Subcutaneous abdominal adipose tissue (tissue), 5 donors: ENCODE measurements around the gene UTP25.

Source experiments
- H3K27ac ChIP-seq: one replicate; pipeline ENCODE4 v1.7.0; 2013; ENCODE audit warnings: low read depth, mild to moderate bottlenecking, inconsistent platforms, low read length, moderate library complexity
- H3K27me3 ChIP-seq, 5 donors: one replicate each; pipeline ENCODE4 v1.7.0; 2013; ENCODE audit warnings: low read length in 5 of 5, inconsistent platforms in 1 of 5; ENCODE audit not compliant: control insufficient read depth in 5 of 5, insufficient read depth in 4 of 5
- H3K36me3 ChIP-seq, 5 donors: one replicate each; pipeline ENCODE4 v1.7.0; 2013; ENCODE audit warnings: low read length in 5 of 5; ENCODE audit not compliant: control insufficient read depth in 5 of 5, insufficient read depth in 5 of 5
- H3K4me1 ChIP-seq, 5 donors: one replicate each; pipeline ENCODE4 v1.7.0; 2013; ENCODE audit warnings: low read length in 5 of 5, mild to moderate bottlenecking in 3 of 5, moderate library complexity in 1 of 5; ENCODE audit not compliant: control insufficient read depth in 5 of 5, insufficient read depth in 5 of 5
- H3K4me3 ChIP-seq, 5 donors: one replicate each; pipeline ENCODE4 v1.7.0; 2013; ENCODE audit warnings: low read length in 5 of 5, low read depth in 1 of 5
- H3K9ac ChIP-seq, 5 donors: one replicate each; pipeline ENCODE4 v1.7.0; 2013; ENCODE audit warnings: low read length in 5 of 5, mild to moderate bottlenecking in 4 of 5, moderate library complexity in 3 of 5
- H3K9me3 ChIP-seq, 5 donors: one replicate each; pipeline ENCODE4 v1.7.0; 2013; ENCODE audit warnings: low read length in 5 of 5; ENCODE audit not compliant: control insufficient read depth in 5 of 5
- donor health status: healthy.
- donor health status: healthy.
- donor health status: healthy.
- donor health status: healthy.
- donor health status: healthy.

The UTP25 gene

GRCh38 chr1:209827384-209828262, at the start of gene UTP25:
Gene UTP25, plus strand, starts transcription at chr1:209827972. Its CDS starts 92 bp downstream, at chr1:209828064.
- Histone ChIP-seq H3K9me3 (no peaks in the 10 kb centered on the region), H3K4me1 (peaks cover 3 to 24% (median 12%) of the 10 kb centered on the region in 5 donors), H3K27ac (peak within 1 kb of the TSS; percentile 69), H3K9ac (peak within 1 kb of the TSS in 4 of 5 donors; percentile 48 to 78 (median 72)), H3K36me3 (peaks cover 11 to 17% (median 16%) of the 10 kb centered on the region in 5 donors), H3K27me3 (no peaks in the 10 kb centered on the region), H3K4me3 (peak within 1 kb of the TSS; percentile 92 to 98 (median 97))

- H3K9me3 ChIP-seq: no peaks in the 10 kb centered on the region
- H3K9ac ChIP-seq: no peak overlapping the region
- H3K27me3 ChIP-seq: no peaks in the 10 kb centered on the region
- no peak overlapping the region for H3K27ac ChIP-seq
- H3K36me3 ChIP-seq: peaks cover 0 to 8% (median 0%) of the 10 kb centered on the region in 5 donors
- no peak overlapping the region for H3K4me3 ChIP-seq
- H3K4me1 ChIP-seq: peaks cover 0 to 12% (median under 1%) of the 10 kb centered on the region in 5 donors
Measured at GRCh38 chr1:209778102-209778501, 49.7 kb upstream of the UTP25 start.

- Histone ChIP-seq H3K27me3 (no peaks in the 10 kb centered on the region), H3K27ac (no peak overlapping the region), H3K4me1 (peaks cover 0 to 23% (median 16%) of the 10 kb centered on the region in 5 donors), H3K4me3 (no peak overlapping the region), H3K9ac (no peak overlapping the region), H3K9me3 (no peaks in the 10 kb centered on the region), H3K36me3 (peaks cover 0 to 8% (median 0%) of the 10 kb centered on the region in 5 donors)
Measured at GRCh38 chr1:209780268-209780667, 47.5 kb upstream of the UTP25 start.

- H3K9ac ChIP-seq: peak overlapping the region in 3 of 5 donors; percentile 80 to 87 (median 83)
- no peaks in the 10 kb centered on the region for H3K9me3 ChIP-seq
- no peaks in the 10 kb centered on the region for H3K27me3 ChIP-seq
- peaks cover 0 to 29% (median 19%) of the 10 kb centered on the region in 5 donors for H3K4me1 ChIP-seq
- peaks cover 0 to 8% (median 0%) of the 10 kb centered on the region in 5 donors for H3K36me3 ChIP-seq
- peak overlapping the region; percentile 78 to 91 (median 86) for H3K4me3 ChIP-seq
- H3K27ac ChIP-seq: no peak overlapping the region
Measured at GRCh38 chr1:209783386-209783785, 44.4 kb upstream of the UTP25 start.

- H3K9me3 ChIP-seq: no peaks in the 10 kb centered on the region
- peaks cover 0 to 2% (median 0%) of the 10 kb centered on the region in 5 donors for H3K27me3 ChIP-seq
- H3K27ac ChIP-seq: peak within 1 kb of the TSS; percentile 84
- H3K4me3 ChIP-seq: peak within 1 kb of the TSS; percentile 78 to 91 (median 86)
- peaks cover 0 to 8% (median 0%) of the 10 kb centered on the region in 5 donors for H3K36me3 ChIP-seq
- H3K9ac ChIP-seq: peak within 1 kb of the TSS; percentile 71 to 87 (median 83)
- peaks cover 0 to 29% (median 19%) of the 10 kb centered on the region in 5 donors for H3K4me1 ChIP-seq
Measured at GRCh38 chr1:209784265-209785169, 43.3 kb upstream of the UTP25 start, which contains the start of gene C1orf74. Gene C1orf74, minus strand, starts transcription at chr1:209784559. Its CDS starts 925 bp downstream, at chr1:209783634.

GRCh38 chr1:209785592-209785991, 42.2 kb upstream of the UTP25 start:
- Histone ChIP-seq H3K27ac (no peak overlapping the region), H3K9ac (no peak overlapping the region), H3K36me3 (peaks cover 0 to 8% (median 0%) of the 10 kb centered on the region in 5 donors), H3K4me3 (no peak overlapping the region), H3K4me1 (peaks cover 0 to 29% (median 19%) of the 10 kb centered on the region in 5 donors), H3K9me3 (no peaks in the 10 kb centered on the region), H3K27me3 (peaks cover 2 to 5% (median 4%) of the 10 kb centered on the region in 5 donors)

- H3K36me3 ChIP-seq: peaks cover 0 to 6% (median 0%) of the 10 kb centered on the region in 5 donors
Measured at GRCh38 chr1:209786146-209786545, 41.6 kb upstream of the UTP25 start.

GRCh38 chr1:209787551-209787950, 40.2 kb upstream of the UTP25 start:
- Histone ChIP-seq H3K27me3 (peaks cover 7 to 15% (median 10%) of the 10 kb centered on the region in 5 donors), H3K9me3 (no peaks in the 10 kb centered on the region), H3K4me3 (no peak overlapping the region), H3K36me3 (peaks cover 0 to 2% (median 0%) of the 10 kb centered on the region in 5 donors), H3K4me1 (peaks cover 0 to 29% (median 19%) of the 10 kb centered on the region in 5 donors), H3K27ac (no peak overlapping the region), H3K9ac (no peak overlapping the region)

More at GRCh38 chr1:209786146-209786545, 41.6 kb upstream of the UTP25 start:
- H3K4me3 ChIP-seq: no peak overlapping the region
- no peak overlapping the region for H3K9ac ChIP-seq
- no peaks in the 10 kb centered on the region for H3K9me3 ChIP-seq
- no peak overlapping the region for H3K27ac ChIP-seq
- peaks cover 3 to 9% (median 5%) of the 10 kb centered on the region in 5 donors for H3K27me3 ChIP-seq
- H3K4me1 ChIP-seq: peaks cover 0 to 29% (median 19%) of the 10 kb centered on the region in 5 donors

GRCh38 chr1:209789245-209789644, 38.5 kb upstream of the UTP25 start:
- H3K4me1 ChIP-seq: peaks cover 0 to 19% (median 7%) of the 10 kb centered on the region in 5 donors
- H3K36me3 ChIP-seq: no peaks in the 10 kb centered on the region
- no peak overlapping the region for H3K4me3 ChIP-seq
- H3K9me3 ChIP-seq: no peaks in the 10 kb centered on the region
- H3K9ac ChIP-seq: no peak overlapping the region
- peaks cover 7 to 15% (median 12%) of the 10 kb centered on the region in 5 donors for H3K27me3 ChIP-seq
- no peak overlapping the region for H3K27ac ChIP-seq
